Thoracic aorta (tissue), 2 donors: ENCODE measurements around the gene CNOT1. TPM values are rescaled to one million over a fixed set of nuclear protein-coding genes. Genes with fewer than 3 reads are reported as not detected.
"Not testable (repeated sequence)": the region's sequence is repeated elsewhere in the genome, so short reads cannot be mapped to it uniquely, and the experiment has no call there.

Source experiments
- ATAC-seq: fragments of 150-250 bp; one replicate; pipeline ENCODE4 v1.8.0; 2017; ENCODE audit warnings: low read depth; ENCODE audit not compliant: insufficient number of reproducible peaks, low FRiP score
- DNase-seq: peaks from one replicate; pipeline ENCODE4 v3.0.0-alpha.2; 2020; ENCODE audit warnings: low spot score
- H3K27ac ChIP-seq, 2 donors: fragments of 200-600 bp; sonication (generic); 1 replicate in 1 of 2; 2 replicates in 1 of 2; pipeline ENCODE4 v1.5.1; 2016; ENCODE audit warnings: mild to moderate bottlenecking in 2 of 2, moderate library complexity in 2 of 2
- H3K27me3 ChIP-seq: fragments of 200-600 bp; sonication (generic); replicated peaks from 2 replicates; pipeline ENCODE4 v1.6.0; 2016; ENCODE audit warnings: mild to moderate bottlenecking; ENCODE audit not compliant: insufficient read depth
- H3K36me3 ChIP-seq: fragments of 200-600 bp; sonication (generic); one replicate; pipeline ENCODE4 v1.5.1; 2016
- H3K4me1 ChIP-seq, 2 donors: fragments of 200-600 bp; sonication (generic); 1 replicate in 1 of 2; 2 replicates in 1 of 2; pipeline versions ENCODE4 v1.5.1 to v1.6.0; 2016; ENCODE audit warnings: low read depth in 2 of 2, mild to moderate bottlenecking in 1 of 2; ENCODE audit not compliant: control insufficient read depth in 1 of 2
- H3K4me3 ChIP-seq: fragments of 200-600 bp; sonication (generic); 2 replicates; pipeline ENCODE4 v1.5.1; 2016; ENCODE audit warnings: mild to moderate bottlenecking
- H3K9me3 ChIP-seq: fragments of 200-600 bp; sonication (generic); 2 replicates; pipeline ENCODE4 v1.5.1; 2016
- total RNA-seq, 2 donors: library from RNA; depleted of rRNA; stranded (reverse); fragments of >200 nt; gene quantifications; one replicate each; pipeline versions ENCODE4 v1.1.0 to v1.2.3, GENCODE V29; 2016
- TF ChIP-seq, protein P1 (sequence below): fragments of 200-600 bp; sonication (generic); IDR thresholded peaks from one replicate; pipeline ENCODE4 v1.5.1; 2019; ENCODE audit warnings: antibody characterized with exemption

Gene CNOT1
- total RNA-seq, 2 donors from 2014 or later = 54.8 to 112 TPM

DNA sequence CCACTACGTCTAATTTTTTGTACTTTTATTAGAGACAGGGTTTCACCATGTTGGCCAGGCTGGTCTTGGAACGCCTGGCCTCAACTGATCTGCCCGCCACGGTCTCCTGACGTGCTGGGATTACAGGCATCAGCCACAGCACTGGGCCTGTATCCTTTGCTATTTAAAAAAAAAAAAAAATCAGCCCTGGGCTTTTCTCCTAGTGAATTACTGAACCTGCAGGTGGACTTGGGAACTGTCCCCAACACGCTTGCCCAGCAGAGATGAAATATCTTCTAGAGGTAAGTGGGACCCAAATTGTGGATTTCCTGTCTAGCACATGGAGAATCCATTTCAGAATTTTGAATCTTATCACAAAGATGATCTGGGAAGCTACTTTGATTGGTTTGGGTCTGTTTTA lies 14.8 kb downstream of the CNOT1 start:
- H3K27ac ChIP-seq = no peak overlapping the region
- H3K36me3 ChIP-seq = peaks cover 17% of the 10 kb centered on the region
- ATAC-seq (no peak), DNase-seq (no peak)
- no peaks in the 10 kb centered on the region for H3K4me1 ChIP-seq
- H3K27me3 ChIP-seq = no peaks in the 10 kb centered on the region
- TF ChIP-seq, protein P1, sequence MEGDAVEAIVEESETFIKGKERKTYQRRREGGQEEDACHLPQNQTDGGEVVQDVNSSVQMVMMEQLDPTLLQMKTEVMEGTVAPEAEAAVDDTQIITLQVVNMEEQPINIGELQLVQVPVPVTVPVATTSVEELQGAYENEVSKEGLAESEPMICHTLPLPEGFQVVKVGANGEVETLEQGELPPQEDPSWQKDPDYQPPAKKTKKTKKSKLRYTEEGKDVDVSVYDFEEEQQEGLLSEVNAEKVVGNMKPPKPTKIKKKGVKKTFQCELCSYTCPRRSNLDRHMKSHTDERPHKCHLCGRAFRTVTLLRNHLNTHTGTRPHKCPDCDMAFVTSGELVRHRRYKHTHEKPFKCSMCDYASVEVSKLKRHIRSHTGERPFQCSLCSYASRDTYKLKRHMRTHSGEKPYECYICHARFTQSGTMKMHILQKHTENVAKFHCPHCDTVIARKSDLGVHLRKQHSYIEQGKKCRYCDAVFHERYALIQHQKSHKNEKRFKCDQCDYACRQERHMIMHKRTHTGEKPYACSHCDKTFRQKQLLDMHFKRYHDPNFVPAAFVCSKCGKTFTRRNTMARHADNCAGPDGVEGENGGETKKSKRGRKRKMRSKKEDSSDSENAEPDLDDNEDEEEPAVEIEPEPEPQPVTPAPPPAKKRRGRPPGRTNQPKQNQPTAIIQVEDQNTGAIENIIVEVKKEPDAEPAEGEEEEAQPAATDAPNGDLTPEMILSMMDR = no peak
- H3K4me3 ChIP-seq = no peak overlapping the region
- H3K9me3 ChIP-seq = no peaks in the 10 kb centered on the region

DNA sequence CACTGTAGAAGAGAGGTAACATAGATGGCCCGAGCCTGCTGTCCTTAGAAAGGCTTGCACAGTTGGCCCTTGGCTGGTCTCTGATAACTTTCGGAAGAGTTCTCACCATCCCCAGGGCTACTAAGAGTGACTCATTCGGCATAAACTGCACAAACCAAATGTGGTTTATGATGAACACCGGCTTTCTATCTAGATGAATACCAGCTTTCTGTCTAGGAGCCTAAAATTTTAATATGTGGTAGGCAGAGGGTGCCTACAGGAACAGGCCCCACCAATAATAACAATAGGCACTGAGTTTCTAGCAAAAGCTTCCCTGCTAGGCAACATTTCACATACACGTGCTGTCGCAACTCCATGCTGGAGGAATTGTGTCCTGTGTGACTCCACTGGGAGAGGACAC lies 15.4 kb downstream of the CNOT1 start:
- Histone ChIP-seq H3K27ac (no peak overlapping the region), H3K9me3 (no peaks in the 10 kb centered on the region), H3K4me3 (no peak overlapping the region), H3K4me1 (no peaks in the 10 kb centered on the region), H3K27me3 (no peaks in the 10 kb centered on the region), H3K36me3 (peaks cover 17% of the 10 kb centered on the region)
- no peak for DNase-seq
- no peak for ATAC-seq
- TF ChIP-seq, protein P1 = no peak

DNA sequence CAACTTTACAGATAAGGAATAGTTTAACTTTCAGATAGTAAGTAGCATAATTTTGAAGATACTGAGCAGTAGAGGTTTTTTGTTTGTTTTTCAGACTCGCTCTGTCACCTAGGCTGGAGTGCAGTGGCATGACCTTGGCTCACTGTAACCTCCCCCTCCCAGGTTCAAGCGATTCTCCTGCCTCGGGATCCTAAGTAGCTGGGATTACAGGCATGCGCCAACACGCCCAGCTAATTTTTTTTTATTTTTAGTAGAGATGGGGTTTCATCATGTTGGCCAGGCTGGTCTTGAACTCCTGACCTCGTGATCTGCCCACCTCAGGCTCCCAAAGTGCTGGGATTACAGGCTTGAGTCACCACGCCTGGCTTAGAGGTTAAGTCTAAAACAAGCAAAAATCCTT lies 16.7 kb downstream of the CNOT1 start:
- H3K27ac ChIP-seq, H3K27me3 ChIP-seq, H3K9me3 ChIP-seq, H3K4me1 ChIP-seq, ATAC-seq, H3K36me3 ChIP-seq, DNase-seq, H3K4me3 ChIP-seq: not testable (repeated sequence)

DNA sequence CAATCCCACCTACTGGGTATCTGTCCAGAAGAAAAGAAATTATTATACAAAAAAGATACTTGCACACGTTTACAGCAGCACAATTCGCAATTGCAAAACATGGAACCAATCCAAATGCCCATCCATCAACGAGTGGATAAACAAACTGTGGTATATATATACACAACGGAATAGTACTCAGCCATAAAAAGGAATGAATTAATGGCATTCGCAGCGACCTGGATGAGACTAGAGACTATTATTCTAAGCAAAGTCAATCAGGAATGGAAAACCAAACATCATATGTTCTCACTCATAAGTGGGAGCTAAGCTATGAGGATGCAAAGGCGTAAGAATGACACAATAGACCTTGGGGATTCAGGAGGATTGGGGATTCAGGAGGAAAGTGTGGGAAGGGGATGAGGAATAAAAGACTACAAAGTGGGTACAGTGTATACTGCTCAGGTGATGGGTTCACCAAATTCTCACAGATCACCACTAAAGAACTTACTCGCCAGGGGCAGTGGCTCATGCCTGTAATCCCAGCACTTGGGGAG lies 21.0 kb downstream of the CNOT1 start:
- Histone ChIP-seq H3K4me1 (no peaks in the 10 kb centered on the region), H3K27ac (no peak overlapping the region), H3K27me3 (no peaks in the 10 kb centered on the region), H3K4me3 (no peak overlapping the region), H3K9me3 (no peaks in the 10 kb centered on the region), H3K36me3 (no peaks in the 10 kb centered on the region)
- TF ChIP-seq, protein P1 = no peak
- ATAC-seq (no peak), DNase-seq (no peak)

DNA sequence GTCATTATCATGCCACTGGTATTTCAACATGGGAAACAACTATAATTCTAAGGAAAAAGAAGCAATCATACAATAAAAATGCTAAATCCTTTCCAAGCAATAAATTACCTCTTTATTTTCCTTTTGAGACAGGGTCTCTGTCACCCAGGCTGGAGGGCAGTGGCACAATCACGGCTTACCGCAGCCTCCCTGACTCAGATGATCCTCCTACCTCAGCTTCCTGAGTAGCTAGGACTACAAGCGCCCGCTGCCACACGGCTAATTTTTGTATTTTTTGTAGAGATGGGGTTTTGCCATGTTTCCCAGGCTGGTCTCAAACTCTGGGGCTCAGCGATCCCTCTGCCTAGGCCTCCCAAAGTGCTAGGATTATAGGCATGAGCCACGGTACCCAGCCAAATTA lies 24.1 kb downstream of the CNOT1 start:
- no peaks in the 10 kb centered on the region for H3K4me1 ChIP-seq
- no peak overlapping the region for H3K4me3 ChIP-seq
- ATAC-seq (no peak), DNase-seq (no peak)
- no peaks in the 10 kb centered on the region for H3K27me3 ChIP-seq
- H3K36me3 ChIP-seq = no peaks in the 10 kb centered on the region
- no peaks in the 10 kb centered on the region for H3K9me3 ChIP-seq
- H3K27ac ChIP-seq = no peak overlapping the region
- TF ChIP-seq, protein P1 = no peak

DNA sequence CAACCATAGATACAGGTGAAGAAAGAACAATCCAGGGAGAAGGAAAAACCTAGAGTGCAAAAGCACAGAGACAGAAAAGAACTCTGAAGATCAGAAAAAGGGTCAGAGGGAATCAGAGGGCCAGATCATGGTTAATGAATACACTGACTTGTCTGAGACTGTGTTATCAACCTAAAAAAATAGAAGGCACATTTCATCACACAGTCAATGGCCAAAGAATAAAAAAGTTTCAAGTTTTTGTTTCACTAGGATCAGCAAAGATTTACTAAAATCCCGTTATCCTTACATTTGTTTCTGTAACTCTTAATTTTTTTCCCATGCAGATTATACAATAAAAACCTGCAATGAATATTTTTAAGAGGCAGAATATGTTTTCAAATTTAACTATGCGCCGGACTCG lies 38.5 kb downstream of the CNOT1 start:
- Histone ChIP-seq H3K4me1 (no peaks in the 10 kb centered on the region), H3K36me3 (peaks cover 34% of the 10 kb centered on the region), H3K27me3 (no peaks in the 10 kb centered on the region), H3K4me3 (no peak overlapping the region), H3K9me3 (no peaks in the 10 kb centered on the region), H3K27ac (no peak overlapping the region)
- no peak for ATAC-seq
- TF ChIP-seq, protein P1 = no peak
- no peak for DNase-seq
